HPDE6-E6E7 (cell line): ENCODE measurements around the gene HOXA5.

Experiments
- DNase-seq: peaks from one replicate; pipeline ENCODE4 v3.0.0; 2011; ENCODE audit warnings: missing footprints; ENCODE audit errors: extremely low spot score

Gene HOXA5

GRCh38 chr7:27182861-27183681 lies 39.6 kb upstream of the HOXA5 start:
- no peak for DNase-seq

GRCh38 chr7:27182285-27182841 lies 38.9 kb upstream of the HOXA5 start:
- no peak for DNase-seq

GRCh38 chr7:27181795-27182275 lies 38.4 kb upstream of the HOXA5 start:
- DNase-seq: no peak

GRCh38 chr7:27180431-27181420 lies 37.2 kb upstream of the HOXA5 start:
- DNase-seq: no peak

GRCh38 chr7:27179503-27180430 lies 36.3 kb upstream of the HOXA5 start:
- DNase-seq: peak; percentile 53

GRCh38 chr7:27179030-27179429 lies 35.5 kb upstream of the HOXA5 start:
- no peak for DNase-seq

- DNase-seq: no peak
Measured at GRCh38 chr7:27178366-27178765, 34.9 kb upstream of the HOXA5 start.

- DNase-seq: no peak
Measured at GRCh38 chr7:27177795-27178320, 34.4 kb upstream of the HOXA5 start.

- DNase-seq: no peak
Measured at GRCh38 chr7:27176962-27177794, 33.7 kb upstream of the HOXA5 start.

GRCh38 chr7:27176524-27176845 lies 33.0 kb upstream of the HOXA5 start:
- DNase-seq: no peak

- DNase-seq: no peak
Measured at GRCh38 chr7:27175626-27176523, 32.4 kb upstream of the HOXA5 start.

- DNase-seq: no peak
Measured at GRCh38 chr7:27174874-27175625, 31.6 kb upstream of the HOXA5 start.

- DNase-seq: no peak
Measured at GRCh38 chr7:27173956-27174873, 30.7 kb upstream of the HOXA5 start, which contains the start of gene HOXA10. HOXA10 (minus strand) TSS chr7:27174320; CDS start chr7:27174306, 14 bp downstream.

- no peak for DNase-seq
Measured at GRCh38 chr7:27173511-27173955, 30.1 kb upstream of the HOXA5 start.

- no peak for DNase-seq
Measured at GRCh38 chr7:27172823-27173510, 29.5 kb upstream of the HOXA5 start.

- no peak for DNase-seq
Measured at GRCh38 chr7:27172315-27172774, 28.9 kb upstream of the HOXA5 start.
